ENCODE measurements around the gene IQGAP1.

GRCh38 chr15:90451053-90451850 lies 63.2 kb downstream of the IQGAP1 start:
- TF ChIP-seq CTCF (IDR thresholded peaks at IDR 0.05; ENCODE audit: poor library complexity) (no peak), EZH2 (IDR thresholded peaks at IDR 0.05; ENCODE audit: borderline replicate concordance) (no peak), EZH2phosphoT487 (IDR thresholded peaks at IDR 0.05; ENCODE audit: low read depth, severe bottlenecking, unreplicated experiment) (no peak)

Measured in hepatocyte (in vitro differentiated cells).